OCI-LY1 (cell line): ENCODE data around the gene RCVRN.

ENCODE experiments used
- H2AFZ ChIP-seq: fragments of 200-600 bp; sonication (generic), shearing (Covaris generic); 2 replicates; pipeline ENCODE4 v1.6.0; 2014; ENCODE audit warnings: antibody characterized with exemption, mild to moderate bottlenecking, low read length
- H3F3A ChIP-seq: fragments of 200-600 bp; sonication (generic), shearing (Covaris generic); 2 replicates; pipeline ENCODE4 v1.6.0; 2014; ENCODE audit warnings: mild to moderate bottlenecking, antibody characterized with exemption, low read length, moderate library complexity; ENCODE audit not compliant: insufficient read depth
- H3K27ac ChIP-seq: fragments of 200-600 bp; sonication (generic); 2 replicates; pipeline ENCODE4 v1.5.1; 2014; ENCODE audit warnings: low read length, mixed run types, mild to moderate bottlenecking, low read depth; ENCODE audit not compliant: poor library complexity, severe bottlenecking
- H3K27me3 ChIP-seq: fragments of 200-600 bp; sonication (generic); 2 replicates; pipeline ENCODE4 v1.6.0; 2014; ENCODE audit warnings: antibody characterized with exemption, mild to moderate bottlenecking, low read length, moderate library complexity; ENCODE audit not compliant: insufficient read depth
- H3K36me3 ChIP-seq: fragments of 200-600 bp; sonication (generic); 2 replicates; pipeline ENCODE4 v1.6.1; 2014; ENCODE audit warnings: mild to moderate bottlenecking, antibody characterized with exemption, low read length, moderate library complexity, mixed read lengths; ENCODE audit not compliant: insufficient read depth
- H3K4me1 ChIP-seq: fragments of 200-600 bp; sonication (generic); 2 replicates; pipeline ENCODE4 v1.5.1; 2014; ENCODE audit warnings: mild to moderate bottlenecking, low read length, moderate library complexity; ENCODE audit not compliant: insufficient read depth, severe bottlenecking
- H3K4me2 ChIP-seq: fragments of 200-600 bp; sonication (generic), shearing (Covaris generic); 2 replicates; pipeline ENCODE4 v1.6.1; 2014; ENCODE audit warnings: low read length
- H3K4me3 ChIP-seq: fragments of 200-600 bp; sonication (generic); 2 replicates; pipeline ENCODE4 v1.5.1; 2014; ENCODE audit warnings: low read length, low read depth, mild to moderate bottlenecking, mixed read lengths; ENCODE audit not compliant: poor library complexity, severe bottlenecking
- H3K79me2 ChIP-seq: fragments of 200-600 bp; shearing (Covaris generic); 2 replicates; pipeline ENCODE4 v1.6.1; 2016; ENCODE audit warnings: mixed run types, low read length, mixed read lengths; ENCODE audit not compliant: insufficient read depth
- H3K9ac ChIP-seq: fragments of 200-600 bp; sonication (generic), shearing (Covaris generic); 2 replicates; pipeline ENCODE4 v1.6.1; 2014; ENCODE audit warnings: mild to moderate bottlenecking, low read length, mixed read lengths
- H3K9me2 ChIP-seq: fragments of 200-600 bp; sonication (generic), shearing (Covaris generic); 2 replicates; pipeline ENCODE4 v1.6.1; 2014; ENCODE audit warnings: low read depth, mild to moderate bottlenecking, low read length, mixed read lengths
- H3K9me3 ChIP-seq: fragments of 200-600 bp; shearing (Covaris generic); 2 replicates; pipeline ENCODE4 v1.6.1; 2014; ENCODE audit warnings: low read length, mixed read lengths
- H4K20me1 ChIP-seq: fragments of 200-600 bp; sonication (generic), shearing (Covaris generic); 2 replicates; pipeline ENCODE4 v1.6.0; 2016; ENCODE audit warnings: mild to moderate bottlenecking, low read length; ENCODE audit not compliant: insufficient read depth
- CTCF ChIP-seq: fragments of 200-600 bp; sonication (generic), shearing (Covaris generic); IDR thresholded peaks from 2 replicates; pipeline ENCODE4 v1.5.1; 2017; ENCODE audit warnings: mild to moderate bottlenecking, antibody characterized with exemption, low read length, moderate library complexity, mixed read lengths
- EZH2 ChIP-seq: fragments of 200-600 bp; sonication (generic), shearing (Covaris generic); IDR thresholded peaks from 2 replicates; pipeline ENCODE4 v1.8.0; 2017; ENCODE audit warnings: borderline replicate concordance, mixed run types, mild to moderate bottlenecking, antibody characterized with exemption, low read length, moderate library complexity, mixed read lengths

The RCVRN gene

GRCh38 chr17:9936095-9936494 is 31.0 kb upstream of the RCVRN start:
- H3K27ac ChIP-seq, result no peak overlapping the region
- no peak overlapping the region for H3K4me3 ChIP-seq
- H3F3A ChIP-seq, result no peaks in the 10 kb centered on the region
- no peak for TF ChIP-seq EZH2
- no peak overlapping the region for H3K4me2 ChIP-seq
- H3K79me2 ChIP-seq, result no peaks in the 10 kb centered on the region
- no peaks in the 10 kb centered on the region for H3K36me3 ChIP-seq
- no peaks in the 10 kb centered on the region for H3K4me1 ChIP-seq
- H3K27me3 ChIP-seq, result no peaks in the 10 kb centered on the region
- no peak overlapping the region for H2AFZ ChIP-seq
- H3K9me3 ChIP-seq, result no peaks in the 10 kb centered on the region
- no peaks in the 10 kb centered on the region for H3K9me2 ChIP-seq
- no peaks in the 10 kb centered on the region for H4K20me1 ChIP-seq
- H3K9ac ChIP-seq, result no peak overlapping the region

DNA sequence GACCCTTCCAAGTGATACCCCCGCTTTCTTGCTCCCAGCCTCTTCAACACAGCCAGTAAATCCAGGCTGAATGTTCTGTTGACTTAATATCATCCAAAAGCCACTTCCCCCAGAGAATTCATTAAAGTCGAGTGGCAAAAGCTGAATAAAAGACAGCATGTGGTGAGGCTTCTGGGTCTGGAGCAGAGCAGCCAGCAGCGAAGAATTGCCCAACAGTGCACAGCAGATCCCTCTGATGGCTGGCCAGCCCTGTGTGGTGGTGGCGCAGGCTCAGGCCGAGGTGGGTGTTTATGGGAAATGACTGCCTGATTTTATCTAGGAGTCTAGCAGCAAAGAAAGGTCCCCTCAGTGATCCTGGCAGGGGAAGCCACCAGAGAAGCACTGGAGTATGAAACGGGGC is 30.3 kb upstream of the RCVRN start:
- no peak overlapping the region for H3K4me2 ChIP-seq
- no peaks in the 10 kb centered on the region for H3K4me1 ChIP-seq
- H3K9me2 ChIP-seq, result no peaks in the 10 kb centered on the region
- H3K9ac ChIP-seq, result no peak overlapping the region
- no peak overlapping the region for H3K27ac ChIP-seq
- no peaks in the 10 kb centered on the region for H4K20me1 ChIP-seq
- H3K36me3 ChIP-seq, result no peaks in the 10 kb centered on the region
- no peaks in the 10 kb centered on the region for H3F3A ChIP-seq
- H3K4me3 ChIP-seq, result no peak overlapping the region
- H3K79me2 ChIP-seq, result no peaks in the 10 kb centered on the region
- no peak overlapping the region for H2AFZ ChIP-seq
- TF ChIP-seq CTCF, result no peak
- no peak for TF ChIP-seq EZH2
- no peaks in the 10 kb centered on the region for H3K9me3 ChIP-seq
- no peaks in the 10 kb centered on the region for H3K27me3 ChIP-seq

DNA sequence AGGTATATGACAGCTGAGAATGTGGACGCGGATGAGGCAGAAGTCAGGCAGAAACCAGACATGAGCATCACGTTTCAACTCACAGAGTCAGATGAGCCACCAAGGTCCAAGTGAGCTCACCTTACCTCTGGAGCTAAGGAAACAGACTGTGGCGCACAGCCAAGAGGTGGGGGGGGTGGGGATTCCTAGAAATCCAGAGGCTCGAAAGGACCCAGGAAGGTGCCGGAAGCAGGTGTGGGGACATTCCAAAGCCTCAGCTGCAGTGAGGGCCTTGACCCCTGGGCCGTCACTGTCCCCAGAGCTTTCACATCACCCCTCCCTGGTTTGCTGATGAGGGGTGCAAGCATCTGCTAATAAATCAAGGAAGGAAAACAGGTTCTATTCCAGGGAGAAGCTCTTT is 29.3 kb upstream of the RCVRN start:
- Histone ChIP-seq H3F3A (no peaks in the 10 kb centered on the region), H3K9me2 (no peaks in the 10 kb centered on the region), H3K4me3 (no peak overlapping the region), H3K27me3 (no peaks in the 10 kb centered on the region), H3K9me3 (no peaks in the 10 kb centered on the region), H3K4me2 (no peak overlapping the region), H2AFZ (no peak overlapping the region), H3K27ac (no peak overlapping the region), H3K9ac (no peak overlapping the region), H3K36me3 (no peaks in the 10 kb centered on the region), H3K79me2 (no peaks in the 10 kb centered on the region), H4K20me1 (no peaks in the 10 kb centered on the region), H3K4me1 (no peaks in the 10 kb centered on the region)
- TF ChIP-seq CTCF (no peak), EZH2 (no peak)

DNA sequence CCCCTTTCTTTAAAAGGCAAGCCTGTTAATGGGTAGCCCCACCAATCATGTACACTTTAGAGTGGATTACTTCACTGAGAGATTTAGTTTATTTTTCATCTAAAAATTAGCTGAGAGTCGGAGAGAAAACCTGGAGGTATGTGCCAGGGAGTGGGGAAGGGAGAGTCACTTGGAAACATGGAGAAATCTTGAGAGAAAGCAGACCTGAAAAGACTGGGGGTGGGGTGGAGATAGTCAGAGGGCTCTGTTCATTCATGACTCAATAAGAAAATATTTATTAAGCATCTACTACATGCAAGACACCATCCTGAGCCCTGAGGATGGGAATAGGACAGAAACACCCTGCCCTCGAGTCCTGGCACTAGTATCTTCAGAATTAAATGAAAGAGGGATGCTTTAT is 27.4 kb upstream of the RCVRN start:
- Histone ChIP-seq H3K27me3 (no peaks in the 10 kb centered on the region), H3K9me3 (no peaks in the 10 kb centered on the region), H2AFZ (no peak overlapping the region), H3K27ac (no peak overlapping the region), H3K79me2 (no peaks in the 10 kb centered on the region), H3K9me2 (no peaks in the 10 kb centered on the region), H3K4me1 (no peaks in the 10 kb centered on the region), H3K36me3 (no peaks in the 10 kb centered on the region), H3F3A (no peaks in the 10 kb centered on the region), H3K4me2 (no peak overlapping the region), H3K9ac (no peak overlapping the region), H4K20me1 (no peaks in the 10 kb centered on the region), H3K4me3 (no peak overlapping the region)
- TF ChIP-seq EZH2 (no peak), CTCF (no peak)
